HG03439 (cell line): ENCODE measurements around the gene PRUNE1.

Experiments used
- ATAC-seq: cut with Tn5 transposase; IDR thresholded peaks from one replicate; pipeline ENCODE4 v1.9.1; 2021; ENCODE audit warnings: mild to moderate bottlenecking, moderate library complexity; ENCODE audit not compliant: unreplicated experiment

The PRUNE1 gene, protein sequence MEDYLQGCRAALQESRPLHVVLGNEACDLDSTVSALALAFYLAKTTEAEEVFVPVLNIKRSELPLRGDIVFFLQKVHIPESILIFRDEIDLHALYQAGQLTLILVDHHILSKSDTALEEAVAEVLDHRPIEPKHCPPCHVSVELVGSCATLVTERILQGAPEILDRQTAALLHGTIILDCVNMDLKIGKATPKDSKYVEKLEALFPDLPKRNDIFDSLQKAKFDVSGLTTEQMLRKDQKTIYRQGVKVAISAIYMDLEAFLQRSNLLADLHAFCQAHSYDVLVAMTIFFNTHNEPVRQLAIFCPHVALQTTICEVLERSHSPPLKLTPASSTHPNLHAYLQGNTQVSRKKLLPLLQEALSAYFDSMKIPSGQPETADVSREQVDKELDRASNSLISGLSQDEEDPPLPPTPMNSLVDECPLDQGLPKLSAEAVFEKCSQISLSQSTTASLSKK

DNA sequence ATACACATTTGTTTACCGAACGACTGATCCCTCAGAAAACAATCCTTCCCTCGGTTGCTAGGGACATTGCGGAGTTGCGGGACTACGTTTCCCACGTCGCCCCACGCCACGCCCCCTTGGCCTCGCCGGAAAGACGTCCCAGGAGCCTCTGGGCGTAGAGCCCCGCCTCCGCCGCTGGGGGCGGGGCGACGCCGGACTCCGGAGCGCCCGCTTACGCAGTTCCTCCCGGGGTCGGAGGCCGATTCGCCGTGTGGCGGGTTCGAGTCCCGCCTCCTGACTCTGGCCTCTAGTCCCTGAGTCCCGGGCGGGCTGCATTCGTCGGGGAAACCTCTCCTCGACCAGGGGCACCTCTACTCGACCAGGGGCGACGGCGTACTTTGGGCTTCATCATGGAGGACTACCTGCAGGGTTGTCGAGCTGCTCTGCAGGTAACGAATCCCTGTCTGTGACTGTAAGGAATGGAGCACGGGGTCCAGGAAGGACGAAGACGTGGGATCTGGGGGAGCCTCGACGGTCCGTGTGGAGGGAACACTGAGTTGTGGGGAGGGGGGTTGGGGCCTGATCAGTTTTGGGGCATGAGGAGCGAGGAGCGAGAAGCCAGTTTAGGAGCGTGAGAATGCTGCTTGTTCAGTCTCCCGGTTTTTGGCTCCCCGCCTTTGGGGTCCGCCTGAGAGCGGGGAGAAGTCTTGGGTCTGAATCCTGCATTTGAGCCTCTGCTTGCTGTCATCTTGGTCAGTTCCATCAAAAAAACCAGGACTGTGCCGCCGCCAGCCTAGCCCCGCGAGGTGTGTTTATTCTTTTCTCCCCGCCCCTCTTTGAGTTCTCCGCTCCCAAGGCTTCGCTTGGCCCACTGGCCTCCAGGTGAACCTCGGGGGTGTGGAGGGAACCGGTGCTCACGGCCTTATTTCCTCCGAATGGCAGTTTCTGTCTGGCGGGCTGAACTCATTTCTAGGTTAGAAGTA, at the start of gene PRUNE1:
Gene PRUNE1 (plus strand): TSS at position 206 of the 962 bp plus-strand sequence. CDS start 184 bp downstream, at position 390.
- peak; percentile 82 for ATAC-seq

DNA sequence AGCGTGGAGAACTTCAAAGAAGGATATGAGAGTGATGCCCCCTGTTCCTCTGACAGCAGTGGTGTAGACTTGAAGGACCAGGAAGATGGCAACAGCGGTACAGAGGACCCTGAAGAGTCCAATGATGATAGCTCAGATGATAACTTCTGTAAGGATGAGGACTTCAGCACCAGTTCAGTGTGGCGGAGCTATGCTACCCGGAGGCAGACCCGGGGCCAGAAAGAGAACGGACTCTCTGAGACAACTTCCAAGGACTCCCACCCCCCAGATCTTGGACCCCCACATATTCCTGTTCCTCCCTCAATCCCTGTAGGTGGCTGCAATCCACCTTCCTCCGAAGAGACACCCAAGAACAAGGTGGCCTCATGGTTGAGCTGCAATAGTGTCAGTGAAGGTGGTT, 47.6 kb upstream of the PRUNE1 start:
- no peak for ATAC-seq

DNA sequence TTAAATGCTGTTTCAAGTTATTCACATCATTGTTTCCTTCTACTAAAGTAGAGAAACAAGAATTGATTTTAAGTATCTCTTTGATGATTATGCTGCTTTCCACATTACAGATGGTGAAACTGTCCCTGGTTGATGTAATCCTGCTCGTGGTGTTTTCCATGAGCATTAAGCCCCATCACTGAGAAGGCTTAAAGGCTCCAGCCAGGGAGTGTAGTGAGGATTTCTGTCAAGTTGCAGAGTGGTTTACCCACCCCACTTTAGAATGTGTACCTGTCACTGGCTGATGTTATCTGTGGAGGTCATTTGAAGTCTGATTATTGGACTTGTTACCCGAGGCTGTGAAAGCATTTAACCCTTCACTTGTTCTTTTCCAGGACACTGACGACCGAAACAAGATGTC, 46.5 kb upstream of the PRUNE1 start:
- ATAC-seq: no peak

DNA sequence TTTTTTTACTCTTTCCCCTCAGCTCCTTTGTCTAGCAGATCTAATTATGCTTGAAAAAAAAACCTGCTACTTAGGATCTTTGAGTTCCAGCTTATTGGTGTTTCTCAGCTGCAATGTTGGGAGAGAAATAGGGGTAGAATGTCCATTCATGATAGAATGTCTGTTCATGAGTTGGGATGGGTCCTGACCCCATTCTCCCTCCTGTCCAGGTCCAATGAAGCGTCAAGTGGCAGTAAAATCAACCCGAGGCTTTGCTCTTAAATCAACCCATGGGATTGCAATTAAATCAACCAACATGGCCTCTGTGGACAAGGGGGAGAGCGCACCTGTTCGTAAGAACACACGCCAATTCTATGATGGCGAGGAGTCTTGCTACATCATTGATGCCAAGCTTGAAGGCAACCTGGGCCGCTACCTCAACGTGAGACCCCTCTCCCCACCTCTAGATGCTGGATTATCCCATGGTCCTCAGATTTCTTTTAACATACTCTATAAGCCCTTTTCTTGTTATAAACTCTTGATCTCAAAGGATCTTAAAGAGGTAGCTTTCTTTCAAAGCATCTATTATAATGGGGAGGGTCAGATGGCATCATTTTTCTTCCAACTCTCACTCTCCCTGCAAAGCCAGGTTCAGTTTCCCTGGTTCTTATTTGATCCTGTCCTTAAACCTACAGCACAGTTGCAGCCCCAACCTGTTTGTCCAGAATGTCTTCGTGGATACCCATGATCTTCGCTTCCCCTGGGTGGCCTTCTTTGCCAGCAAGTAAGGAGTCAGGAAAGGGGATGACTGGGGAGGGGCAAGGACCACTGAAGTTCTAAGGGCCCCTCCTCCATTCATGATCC, 44.7 kb upstream of the PRUNE1 start:
- no peak for ATAC-seq

DNA sequence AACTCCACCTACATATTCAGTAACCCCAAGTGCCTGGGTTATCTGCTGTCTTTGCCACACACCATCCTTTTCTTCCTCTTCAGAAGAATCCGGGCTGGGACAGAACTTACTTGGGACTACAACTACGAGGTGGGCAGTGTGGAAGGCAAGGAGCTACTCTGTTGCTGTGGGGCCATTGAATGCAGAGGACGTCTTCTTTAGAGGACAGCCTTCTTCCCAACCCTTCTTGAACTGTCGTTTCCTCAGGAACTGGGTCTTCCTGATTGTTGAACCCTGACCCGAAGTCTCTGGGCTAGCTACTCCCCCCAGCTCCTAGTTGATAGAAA, 44.1 kb upstream of the PRUNE1 start:
- no peak for ATAC-seq

DNA sequence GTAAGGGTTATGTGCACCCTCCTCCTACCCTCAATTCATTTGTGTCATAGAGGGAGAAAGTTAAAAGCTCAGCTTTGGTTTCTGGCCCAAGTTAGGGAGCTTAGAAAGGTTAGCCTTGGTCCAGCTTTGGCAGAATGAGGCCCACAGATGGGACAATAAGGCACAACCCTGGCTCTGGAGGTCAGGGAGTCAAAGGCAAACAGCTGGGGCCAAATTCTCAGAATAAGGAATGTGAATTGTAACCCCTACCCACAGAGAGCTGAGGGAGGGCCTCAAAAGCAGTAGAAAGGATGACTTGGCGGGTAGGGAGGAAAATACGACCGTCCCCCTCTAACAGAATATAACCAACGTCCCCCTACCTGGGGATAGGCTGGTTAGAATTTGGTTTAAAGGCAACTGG, 42.6 kb upstream of the PRUNE1 start:
- no peak for ATAC-seq

DNA sequence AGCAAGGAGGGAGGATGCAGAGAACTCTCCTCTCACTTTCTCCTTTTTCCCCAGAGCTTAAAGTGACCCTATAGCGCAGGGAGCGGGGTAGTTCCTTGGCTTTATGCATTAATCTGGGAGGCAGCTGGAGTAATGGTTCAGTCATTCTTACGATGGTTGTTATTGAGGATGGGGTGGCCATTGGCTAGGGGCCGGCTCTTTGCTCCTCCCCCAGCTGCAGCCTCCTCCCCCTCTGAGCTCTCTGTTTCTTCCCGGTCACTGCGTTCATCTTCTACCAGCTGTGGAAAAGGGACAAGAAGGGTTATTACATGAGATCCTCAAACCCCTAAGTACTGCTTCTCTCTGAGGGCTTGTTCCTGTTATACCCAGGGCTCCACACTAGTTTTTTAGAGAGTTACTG, 42.2 kb upstream of the PRUNE1 start:
- ATAC-seq: no peak

DNA sequence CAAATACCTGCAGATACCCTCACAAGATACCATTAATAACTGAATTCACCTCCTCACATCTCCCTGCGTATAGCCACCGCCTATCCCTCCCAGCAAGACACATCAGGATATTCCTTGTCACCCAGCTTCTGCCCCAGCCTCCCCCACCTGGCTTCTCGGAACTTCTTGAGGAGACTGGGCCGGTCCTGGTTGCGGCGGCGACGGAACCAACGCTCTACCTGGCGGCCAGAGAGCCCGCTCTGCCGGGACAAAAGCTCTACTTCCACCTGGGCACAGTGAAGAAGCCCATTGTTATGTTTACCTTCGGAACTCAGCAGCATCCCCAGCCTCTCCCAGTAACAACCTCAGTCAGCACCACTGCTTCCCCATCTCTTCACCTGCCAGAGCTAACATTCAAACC, 40.3 kb upstream of the PRUNE1 start:
- no peak for ATAC-seq

DNA sequence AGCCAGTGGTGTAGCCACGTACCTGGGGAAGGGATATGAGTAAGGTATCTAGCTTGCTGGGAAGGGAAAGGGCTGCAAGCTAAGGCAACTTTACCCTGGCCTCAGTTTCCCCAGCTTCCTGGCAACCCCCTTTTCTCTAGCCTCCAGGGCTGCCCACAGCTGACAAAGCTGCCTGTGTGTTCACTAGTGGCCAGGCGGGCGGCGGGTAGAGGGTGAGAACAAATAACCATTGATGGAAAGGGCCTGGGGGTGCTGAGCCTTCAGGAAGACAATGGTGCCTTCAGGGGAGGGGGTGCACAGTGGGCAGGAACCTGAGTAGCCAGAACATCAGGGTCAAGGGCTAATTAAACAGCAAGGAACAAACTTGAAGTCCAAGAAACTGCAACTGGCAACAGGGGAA, 39.8 kb upstream of the PRUNE1 start:
- no peak for ATAC-seq

DNA sequence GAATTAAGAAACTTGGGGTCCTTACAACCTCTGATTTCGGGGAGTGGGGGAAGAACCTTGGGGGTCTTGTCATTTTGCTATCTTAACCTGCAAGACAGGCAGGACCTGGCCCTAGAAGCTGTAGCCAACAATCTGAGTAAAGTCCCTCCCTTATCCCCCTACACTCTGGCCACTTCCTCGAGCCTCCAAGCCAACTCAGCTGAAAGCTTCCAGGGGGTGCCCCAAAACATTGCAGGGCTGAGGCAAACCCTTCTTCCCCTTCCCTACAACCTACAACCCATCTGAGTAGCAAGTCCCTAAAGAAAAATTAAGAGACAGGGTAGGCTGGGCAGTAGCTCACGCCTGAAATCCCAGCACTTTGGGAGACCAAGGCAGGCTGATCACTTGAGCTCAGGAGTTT, 38.6 kb upstream of the PRUNE1 start:
- no peak for ATAC-seq

DNA sequence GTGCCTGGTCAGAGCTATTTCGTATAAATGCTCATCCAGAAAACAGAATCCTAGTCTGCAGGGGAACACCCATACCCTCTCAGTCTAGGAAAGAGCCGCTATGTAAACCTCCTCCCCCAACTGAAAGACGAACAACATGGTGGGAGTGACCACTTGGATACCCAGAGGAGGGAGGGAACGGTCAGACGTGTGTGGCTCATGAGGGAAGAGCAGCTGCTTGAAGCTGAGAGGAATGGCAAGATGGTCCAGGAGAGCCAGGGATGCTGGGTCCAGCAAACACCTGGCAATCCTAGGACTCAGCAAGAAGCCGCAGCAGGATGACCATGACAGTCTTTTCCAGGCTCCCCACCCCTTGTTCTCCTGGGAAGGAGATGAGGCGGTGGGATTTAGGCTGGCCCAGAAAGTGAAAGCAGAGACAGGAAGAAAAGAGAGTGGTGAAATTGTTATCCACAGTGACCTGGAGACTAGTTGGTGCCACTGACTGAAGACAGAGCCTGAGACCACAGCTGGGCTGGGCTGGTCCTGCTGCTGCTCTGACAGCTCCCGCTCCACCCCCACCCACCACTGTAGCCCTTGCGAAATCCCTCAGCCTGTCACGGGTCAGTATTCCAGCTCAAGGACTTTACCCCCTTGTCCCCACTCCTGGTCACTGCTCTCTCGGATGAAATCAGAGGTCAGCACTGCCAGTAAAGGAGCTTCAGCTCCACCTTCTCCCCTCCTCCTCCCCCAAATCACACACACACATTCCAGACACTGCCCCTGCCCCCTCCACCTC, 37.3 kb upstream of the PRUNE1 start:
- no peak for ATAC-seq

DNA sequence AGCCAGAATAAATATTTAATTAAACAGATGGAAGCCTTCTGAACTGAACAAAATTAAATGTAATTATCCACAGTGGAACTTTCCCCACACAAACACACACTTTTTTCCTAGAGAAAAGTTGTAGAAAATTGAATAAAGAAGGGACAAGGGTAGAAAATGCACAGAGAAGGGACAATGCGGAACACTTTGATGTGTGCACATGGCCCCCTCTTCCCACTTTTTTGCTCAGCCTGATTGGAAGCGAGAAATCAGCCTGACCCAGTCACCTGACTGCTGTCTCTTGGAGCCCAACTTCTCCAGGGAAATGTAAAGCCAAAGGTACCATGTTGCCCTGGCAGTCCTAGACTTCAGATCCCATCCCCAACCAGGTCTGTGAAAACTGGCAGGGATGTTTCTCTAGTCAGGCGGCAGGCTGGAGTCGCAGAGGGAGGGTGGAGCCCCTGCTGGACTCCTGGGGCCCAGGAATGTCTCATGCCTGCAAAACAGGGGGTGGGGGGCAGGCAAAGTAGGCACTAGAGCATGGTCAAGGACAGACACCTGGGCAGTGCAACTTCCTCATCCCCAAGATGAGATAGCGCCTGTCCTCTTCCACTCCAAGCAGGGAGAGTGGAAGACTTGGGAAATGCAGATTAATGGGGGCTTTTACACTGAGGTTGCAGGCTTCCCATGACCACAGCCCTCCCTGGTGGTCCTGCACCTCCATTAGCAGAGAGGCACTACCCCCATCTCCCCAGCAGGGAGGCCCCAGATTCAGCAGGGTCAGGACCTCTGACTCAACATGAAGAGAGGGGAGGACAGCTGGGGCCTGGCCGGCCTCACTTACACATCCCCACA, 36.4 kb upstream of the PRUNE1 start:
- ATAC-seq: no peak

DNA sequence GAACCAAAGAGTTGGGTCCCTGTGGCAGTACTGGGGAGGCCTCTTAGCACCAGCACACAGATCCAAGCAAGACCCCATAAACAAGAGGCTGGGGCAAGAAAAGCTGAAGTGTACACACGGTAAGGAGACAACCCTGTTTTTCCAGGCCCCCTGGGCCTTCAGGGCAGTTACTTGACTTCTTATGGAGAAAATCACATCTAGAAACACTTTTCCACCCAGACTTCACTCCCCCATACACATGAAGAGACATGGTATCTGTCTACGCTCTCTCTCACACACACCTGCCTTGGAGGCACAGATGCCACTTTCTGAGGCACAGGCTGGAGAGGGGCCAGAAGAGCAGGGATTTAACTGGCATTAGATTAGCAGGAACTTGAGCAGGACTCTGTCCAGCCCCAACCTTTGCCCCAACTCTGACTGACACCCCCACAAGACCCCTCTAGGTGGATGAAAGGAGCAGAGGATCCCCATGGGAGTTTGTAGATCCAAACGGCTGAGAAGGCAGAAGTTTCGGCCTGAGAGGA, 35.8 kb upstream of the PRUNE1 start:
- no peak for ATAC-seq

DNA sequence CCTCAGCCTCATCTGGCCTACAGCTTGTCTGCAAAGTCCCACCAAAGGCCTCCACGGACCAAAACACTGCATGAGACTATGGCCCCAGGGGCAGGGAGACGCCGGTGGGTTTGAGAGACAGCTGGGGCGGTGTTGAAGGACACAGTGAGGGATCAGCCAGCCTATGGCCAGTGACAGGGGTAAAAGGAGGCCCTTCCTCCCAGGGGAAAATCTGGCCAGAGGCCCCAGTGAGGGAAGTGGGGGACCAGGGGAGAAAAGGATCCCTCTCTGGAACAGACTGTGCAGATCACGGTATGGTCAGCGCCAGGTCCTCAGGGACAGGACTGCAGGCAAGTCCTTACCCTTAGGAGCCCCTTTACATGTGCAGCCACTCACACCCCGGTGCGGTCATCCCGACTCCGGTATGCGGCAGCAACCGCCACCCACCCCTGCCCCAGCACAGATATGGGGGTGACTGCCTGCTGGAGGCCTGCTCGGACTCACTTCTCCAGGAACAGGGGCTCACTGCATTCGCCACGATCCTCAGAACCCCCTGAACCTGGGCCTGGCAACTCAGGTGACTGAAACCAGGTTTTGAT, 34.9 kb upstream of the PRUNE1 start:
- no peak for ATAC-seq

DNA sequence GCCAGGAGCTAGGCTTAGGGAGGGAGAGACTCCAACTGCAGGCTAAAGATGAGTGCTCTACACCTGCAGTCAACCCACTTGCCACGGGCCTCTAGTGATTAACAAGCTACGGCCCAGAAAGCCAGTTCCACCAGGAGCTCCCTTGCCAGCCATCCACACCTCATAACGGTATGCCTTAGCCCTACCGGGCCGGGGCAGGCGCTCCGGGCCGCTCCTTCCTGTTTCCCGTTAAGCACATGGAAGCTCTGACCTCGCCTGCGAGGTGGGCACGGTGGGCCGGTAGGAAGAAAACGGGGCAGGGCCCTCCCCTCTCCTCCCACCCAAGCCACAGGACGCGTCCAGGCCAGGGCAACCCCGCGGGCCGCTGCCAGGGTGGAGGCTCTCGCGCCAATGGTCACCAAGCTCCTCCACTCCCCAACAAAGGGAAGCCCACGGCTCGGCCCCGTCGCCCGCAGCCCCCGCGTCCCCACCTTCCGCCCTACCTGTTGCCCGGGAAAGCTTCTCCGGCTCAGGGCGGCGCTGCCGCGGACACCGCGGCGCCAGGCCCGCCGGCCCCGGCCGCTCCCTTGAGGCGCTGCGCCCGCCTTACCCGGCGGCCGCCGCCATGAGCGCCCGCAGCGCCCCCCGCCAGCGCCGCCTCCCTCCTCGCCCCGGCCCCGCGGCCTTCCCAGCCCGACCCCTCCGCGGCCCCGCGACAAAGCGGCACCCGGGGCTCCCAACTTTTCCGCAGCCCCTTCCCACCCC, 34.2 kb upstream of the PRUNE1 start:
- ATAC-seq: peak; percentile 44

DNA sequence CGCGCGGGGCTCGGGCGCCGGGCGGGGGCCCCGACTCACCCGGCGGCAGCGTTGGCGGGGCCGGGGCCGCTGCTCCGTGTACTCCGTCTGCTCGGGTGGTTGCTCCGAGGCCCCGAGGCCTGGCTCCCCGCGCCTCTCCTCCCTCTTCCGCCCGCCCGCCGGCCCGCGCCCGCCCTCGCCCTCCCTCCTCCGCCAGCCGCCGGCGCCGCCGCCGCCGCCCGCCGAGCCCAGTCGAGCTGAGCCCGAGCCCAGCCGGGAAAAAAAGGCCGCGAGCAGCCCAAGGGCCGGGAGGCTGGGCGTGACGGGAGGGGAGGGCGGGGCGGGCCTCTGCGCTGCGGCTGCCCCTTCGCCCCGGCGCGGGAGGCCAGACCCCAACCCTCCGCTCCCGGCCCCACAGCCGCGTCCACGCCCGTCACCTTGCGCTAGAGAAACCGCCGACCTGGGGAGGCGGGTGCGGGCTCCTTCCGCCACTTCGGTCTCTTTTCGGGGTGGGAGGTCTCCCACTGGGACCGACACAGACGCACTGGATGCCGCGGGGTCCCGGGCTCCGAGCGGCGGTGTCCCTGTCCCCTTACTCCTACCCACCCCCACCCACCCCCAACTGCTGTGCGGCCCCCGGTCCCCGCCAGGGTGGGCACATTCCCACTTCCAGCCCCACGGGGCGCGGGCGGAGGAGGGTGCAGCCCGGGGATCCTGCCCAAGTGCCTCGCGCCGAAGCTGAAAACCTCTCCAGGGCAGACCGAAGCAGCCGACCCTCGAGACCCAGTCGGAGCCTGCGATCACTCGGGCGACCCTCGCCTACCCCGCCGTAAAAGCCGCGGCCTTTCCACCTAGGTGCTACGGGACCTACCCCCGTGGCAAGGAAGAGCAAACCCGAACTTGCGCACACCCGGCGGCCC, 33.4 kb upstream of the PRUNE1 start, which contains the start of gene CERS2:
Gene CERS2 (minus strand): TSS at position 256 of the 899 bp plus-strand sequence. CDS start 5,745 bp downstream, outside the sequence.
- ATAC-seq: peak; percentile 52

DNA sequence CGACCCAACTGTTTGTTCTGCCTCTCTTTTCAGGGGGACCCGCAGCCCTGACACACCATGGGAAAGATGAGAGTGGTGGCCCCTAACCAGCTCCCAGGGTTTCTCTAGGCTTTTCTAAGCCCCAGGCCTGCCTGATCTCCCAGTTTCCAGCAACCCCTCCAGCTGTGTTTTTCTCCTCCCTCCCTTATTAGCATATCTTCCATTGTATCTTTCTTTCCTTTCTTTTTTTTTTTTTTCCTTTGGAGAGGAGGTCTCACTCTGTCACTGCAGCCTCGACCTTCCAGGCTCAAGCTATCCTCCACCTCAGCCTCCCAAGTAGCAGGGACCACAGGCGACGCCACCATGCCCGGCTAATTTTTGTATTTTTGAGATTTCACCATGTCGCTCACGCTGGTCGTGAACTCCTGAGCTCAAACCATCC, 31.8 kb upstream of the PRUNE1 start:
- no peak for ATAC-seq
